HG03103 (cell line): ENCODE measurements around the gene DESI2.
A peak's percentile ranks its signal among the peaks of the same experiment; 100 is the strongest.

Source experiments
- ATAC-seq: cut with Tn5 transposase; IDR thresholded peaks from one replicate; pipeline ENCODE4 v1.9.1; 2021; ENCODE audit warnings: low read depth; ENCODE audit not compliant: unreplicated experiment

The DESI2 gene

DNA sequence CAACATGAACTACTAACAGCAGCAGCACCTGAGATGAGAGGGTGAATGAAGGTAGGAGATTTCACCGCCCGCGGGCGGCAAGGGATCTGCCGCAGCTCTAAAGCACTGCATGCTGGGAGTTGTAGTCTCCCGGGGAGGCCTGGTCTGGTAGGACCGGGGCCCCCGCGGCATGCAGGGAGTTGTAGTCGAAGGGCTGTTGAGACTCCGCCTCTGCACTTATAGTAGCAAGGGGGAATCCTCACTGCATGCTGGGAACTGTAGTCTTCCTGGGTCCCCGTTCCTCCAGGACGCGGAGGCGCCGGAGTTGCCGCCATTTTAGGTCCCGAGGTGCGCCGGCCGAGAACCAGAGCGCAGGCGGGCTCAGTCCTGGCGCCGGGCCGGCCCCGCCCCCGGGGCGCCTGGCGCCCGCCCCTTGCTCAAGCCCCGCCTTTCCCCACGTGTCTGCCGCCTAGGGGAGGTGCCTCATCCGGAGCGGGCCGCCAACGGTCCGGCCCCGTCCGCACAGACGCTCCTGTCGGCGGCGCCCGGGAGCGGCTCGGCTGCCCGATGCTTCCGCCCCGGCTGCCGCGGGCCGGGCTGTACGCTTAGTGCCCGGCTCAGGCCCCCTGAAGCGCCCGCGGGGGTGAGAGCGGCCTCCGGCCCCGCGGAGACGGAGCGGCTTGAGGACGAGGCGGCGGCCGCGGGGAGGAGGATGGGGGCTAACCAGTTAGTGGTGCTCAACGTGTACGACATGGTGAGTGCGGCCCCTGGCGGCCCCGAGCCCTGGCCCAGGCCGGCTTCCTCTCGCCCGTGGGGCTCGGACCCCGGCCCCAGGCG, at the start of gene DESI2:
Gene DESI2 (plus strand): TSS at position 504 of the 816 bp plus-strand sequence. CDS start 188 bp downstream, at position 692.
- ATAC-seq = peak; percentile 95

GRCh38 chr1:244603498-244603897, 49.4 kb upstream of the DESI2 start:
- ATAC-seq = no peak

- no peak for ATAC-seq
Measured at GRCh38 chr1:244605835-244606370, 47.0 kb upstream of the DESI2 start.

DNA sequence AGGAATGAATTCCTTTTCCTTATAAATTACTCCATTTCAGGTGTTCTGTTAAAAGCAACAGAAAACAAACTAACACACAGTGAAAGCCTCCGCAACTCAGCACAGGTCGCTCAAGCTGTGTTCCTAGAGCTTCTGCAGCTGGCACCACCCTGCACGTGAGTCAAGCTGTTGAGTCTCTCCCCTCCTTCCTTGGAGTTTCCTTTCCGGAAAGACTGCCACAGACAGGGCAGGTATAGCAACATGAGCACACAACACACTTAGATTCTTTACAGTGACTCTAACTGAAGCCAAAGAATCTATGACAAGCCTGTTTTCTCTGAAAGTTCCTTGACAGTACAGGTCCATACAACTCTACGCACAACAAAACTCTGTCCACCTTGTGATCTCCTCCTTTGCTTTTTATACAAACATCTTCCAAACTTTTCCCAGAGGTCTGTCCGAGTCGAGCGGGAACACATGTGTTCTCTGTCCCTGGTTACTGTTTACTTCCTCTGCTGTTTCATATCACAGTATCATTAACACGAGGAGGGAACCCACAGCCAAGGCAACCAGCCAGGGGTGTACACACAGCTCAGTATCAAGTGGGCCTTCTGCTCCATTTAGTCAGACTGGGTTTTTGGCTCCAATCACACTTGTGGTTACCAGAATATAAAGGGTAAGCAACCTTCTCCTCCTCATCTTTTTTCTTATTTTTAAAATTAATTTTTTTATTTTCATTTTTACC, 38.7 kb upstream of the DESI2 start:
- no peak for ATAC-seq

DNA sequence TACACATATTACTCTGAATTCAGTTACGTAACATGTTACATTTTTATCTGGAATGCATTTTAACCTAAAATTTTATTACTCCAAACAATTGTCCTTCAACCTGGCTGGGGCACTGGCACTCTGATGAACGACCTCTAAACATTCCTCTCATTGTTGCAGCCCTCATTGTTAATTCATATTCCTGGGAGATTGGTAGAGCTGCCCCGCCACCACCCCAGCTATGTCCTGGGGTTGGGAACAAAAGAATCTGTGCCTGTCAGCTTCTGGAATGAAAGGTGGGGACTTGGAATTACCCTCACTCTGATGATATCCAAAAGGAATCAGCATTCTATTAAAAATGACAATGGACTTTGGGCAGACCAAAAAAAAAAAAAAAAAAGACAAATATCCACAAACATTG, 38.0 kb upstream of the DESI2 start:
- no peak for ATAC-seq

GRCh38 chr1:244615301-244615700, 37.6 kb upstream of the DESI2 start:
- no peak for ATAC-seq

- no peak for ATAC-seq
Measured at GRCh38 chr1:244626709-244627108, 26.2 kb upstream of the DESI2 start.

GRCh38 chr1:244628789-244629188, 24.1 kb upstream of the DESI2 start:
- ATAC-seq = no peak

DNA sequence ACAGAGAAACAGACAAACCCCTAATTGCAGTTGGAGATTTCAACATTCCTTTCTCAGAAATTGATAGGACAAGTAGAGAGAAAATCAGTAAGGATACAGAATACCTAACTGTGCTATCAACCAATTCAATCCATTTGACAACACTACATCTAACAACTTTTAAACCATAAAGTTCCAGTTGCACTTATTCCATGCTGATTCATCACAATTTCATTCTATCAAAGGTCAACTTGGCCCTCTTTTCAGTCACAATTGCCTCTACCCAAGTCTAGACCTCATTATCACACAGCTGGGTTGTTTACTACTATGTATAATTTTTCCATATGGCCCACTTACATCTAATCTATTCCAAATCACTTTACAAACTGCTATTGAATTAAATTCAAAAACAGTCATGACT, 19.8 kb upstream of the DESI2 start:
- no peak for ATAC-seq

DNA sequence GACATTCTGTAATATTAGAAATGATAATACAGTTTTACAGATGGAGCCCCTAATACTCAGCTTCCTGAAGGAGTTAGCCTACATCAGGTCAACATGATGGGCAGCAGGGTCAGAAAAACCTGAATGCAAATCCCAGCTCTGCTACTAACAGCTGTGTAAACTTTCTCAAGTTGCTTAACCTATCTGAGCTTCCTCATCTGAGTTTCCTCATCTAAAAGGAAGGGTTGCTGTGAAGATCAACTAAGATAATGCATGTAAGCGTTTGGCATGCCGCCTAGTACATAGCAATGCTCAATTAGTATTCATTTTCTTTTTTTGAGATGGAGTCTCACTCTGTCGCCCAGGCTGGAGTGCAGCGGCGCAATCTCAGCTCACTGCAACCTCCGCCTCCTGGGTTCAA, 18.4 kb upstream of the DESI2 start:
- ATAC-seq = no peak

DNA sequence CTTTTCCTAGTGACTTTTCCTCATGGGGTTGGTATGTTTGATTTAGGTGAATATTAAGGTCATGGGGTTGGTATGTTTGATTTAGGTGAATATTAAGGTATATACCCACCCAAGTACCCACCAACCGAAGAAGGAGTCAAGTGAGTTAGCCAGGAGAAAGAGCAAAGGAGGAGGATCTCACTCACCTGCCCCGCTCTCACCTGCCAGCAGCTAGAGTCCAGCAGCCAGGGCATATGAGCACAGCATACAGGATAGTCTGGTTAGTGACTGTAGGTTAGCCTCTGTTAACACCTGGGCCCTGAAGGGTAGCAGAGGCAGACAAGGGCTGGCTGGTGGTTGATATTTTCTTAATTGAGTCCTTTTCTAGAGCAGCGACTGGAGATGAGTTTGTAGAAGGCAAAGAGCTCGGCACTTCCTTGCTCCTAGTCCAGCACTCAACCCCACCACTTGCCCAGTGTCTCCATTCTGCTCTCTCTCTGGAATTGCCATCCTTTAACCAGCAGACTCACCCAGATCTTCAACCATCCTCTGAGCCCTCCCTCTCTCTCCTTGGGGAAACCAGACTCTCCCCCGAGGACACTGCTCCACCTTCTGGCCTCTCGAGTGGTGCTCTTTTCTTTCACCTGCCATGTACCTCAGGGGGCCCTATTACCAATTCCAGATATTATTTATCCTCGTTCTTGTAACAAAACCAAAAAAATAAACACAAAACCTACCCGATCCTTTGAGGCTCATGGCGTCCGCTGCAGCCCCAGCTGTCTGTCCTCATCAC, 16.3 kb upstream of the DESI2 start:
- no peak for ATAC-seq

DNA sequence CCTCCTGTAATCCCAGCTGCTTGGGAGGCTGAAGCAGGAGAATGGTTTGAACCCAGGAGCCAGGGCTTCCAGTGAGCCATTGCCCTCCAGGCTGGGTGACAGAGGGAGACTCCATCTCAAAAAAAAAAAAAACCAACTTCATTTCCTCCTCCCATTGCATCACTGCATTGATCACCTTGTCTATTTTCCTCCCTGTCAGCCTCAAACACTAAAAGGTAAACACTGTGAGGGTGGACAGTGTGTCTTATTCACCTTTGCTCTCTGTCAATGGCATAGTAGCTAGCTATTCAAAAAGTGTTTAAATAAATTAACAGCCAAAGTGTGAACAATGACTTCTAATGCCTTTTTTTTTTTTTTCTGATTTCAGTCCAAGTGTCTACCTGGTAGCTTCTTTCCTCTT, 13.4 kb upstream of the DESI2 start:
- ATAC-seq = no peak

- no peak for ATAC-seq
Measured at GRCh38 chr1:244640917-244641316, 12.0 kb upstream of the DESI2 start.

DNA sequence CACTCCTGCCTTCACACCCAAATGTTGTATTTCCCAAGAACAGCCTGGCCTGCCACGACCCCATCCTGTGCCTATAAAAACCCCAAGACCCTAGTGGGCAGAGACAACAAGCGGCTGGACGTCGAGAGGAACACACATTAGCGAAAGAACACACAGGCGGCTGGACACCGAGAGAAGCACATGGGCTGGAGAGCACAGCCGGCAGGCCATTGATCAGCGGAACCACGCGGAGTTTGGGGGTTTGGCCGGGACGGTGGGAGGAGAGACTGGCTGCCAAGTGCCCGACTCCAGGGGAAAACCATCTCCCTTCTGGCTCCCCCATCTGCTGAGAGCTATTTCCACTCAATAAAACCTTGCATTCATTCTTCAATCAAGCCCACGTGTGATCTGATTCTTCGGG, 10.4 kb upstream of the DESI2 start:
- ATAC-seq = no peak

GRCh38 chr1:244642988-244643387, 9.9 kb upstream of the DESI2 start:
- no peak for ATAC-seq

DNA sequence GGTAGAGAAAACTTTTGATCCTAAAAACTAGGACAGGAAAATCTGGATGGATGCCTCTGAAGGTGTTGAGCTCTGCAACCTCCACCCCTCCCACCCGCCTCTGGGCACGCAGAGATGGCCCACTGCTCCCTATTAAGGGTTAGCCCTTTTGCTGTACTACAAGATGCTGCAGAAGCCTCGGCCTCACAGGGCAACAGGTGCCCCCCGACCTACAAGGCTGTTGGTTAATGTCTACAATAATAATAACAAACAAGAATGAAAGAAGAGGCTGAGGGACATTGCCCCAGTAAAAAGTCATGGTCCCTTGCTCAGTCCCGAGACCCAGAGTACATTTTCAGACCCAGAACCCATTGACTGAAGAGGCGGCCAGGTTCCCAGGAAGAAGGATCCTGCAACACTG, 7.5 kb upstream of the DESI2 start:
- ATAC-seq = no peak

DNA sequence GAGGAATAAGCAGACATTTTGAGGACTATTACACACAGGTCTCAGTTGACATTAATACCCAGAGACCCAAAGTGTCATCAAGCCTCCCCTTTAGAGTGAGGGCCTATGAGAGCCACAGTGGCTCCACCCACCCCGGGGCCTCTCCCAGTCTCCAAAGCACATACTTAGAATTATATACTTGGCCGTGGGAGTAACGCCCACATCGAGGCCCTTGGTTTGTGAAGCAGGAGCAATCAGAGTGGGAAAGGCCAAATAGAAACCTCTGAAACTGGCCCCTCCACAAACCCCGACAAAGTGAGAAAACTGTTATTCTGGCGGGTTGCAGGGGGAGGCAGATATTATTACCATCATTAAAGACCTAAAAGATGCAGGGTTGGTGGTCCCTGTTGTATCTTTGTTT, 7.0 kb upstream of the DESI2 start:
- no peak for ATAC-seq

GRCh38 chr1:244647819-244648218, 5.1 kb upstream of the DESI2 start:
- no peak for ATAC-seq

DNA sequence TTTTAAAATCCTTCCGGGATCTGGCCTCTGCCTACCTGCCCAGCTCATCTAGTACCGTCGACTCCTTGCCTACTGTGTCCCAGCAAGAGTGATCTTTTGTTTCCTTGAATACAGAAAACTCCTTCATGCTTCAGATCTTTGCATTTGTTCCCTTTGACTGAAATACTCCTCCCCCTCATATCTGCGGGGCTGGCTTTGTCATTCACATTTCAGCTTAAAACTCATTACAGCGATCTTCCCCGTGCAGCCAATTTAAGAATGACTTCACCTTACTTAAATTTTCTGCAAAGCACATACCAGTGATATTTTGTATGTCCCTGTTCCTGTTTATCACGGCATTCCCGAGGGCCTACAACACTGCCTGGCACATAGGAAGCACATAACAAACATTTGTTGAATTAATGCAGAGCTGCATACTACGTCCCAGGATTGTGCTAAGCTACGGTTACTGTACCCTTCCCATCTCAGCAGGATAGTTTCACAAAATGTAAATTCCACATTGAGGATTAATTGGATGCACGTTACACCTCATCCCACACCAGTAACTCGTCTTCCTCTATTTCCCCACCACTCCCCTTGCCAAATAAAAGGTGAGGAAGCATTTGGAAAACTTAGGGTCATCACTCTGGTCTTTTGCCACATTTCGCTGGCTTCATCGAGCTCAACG, 837 bp upstream of the DESI2 start:
- ATAC-seq = no peak

- ATAC-seq = no peak
Measured at GRCh38 chr1:244653439-244654107, 647 bp downstream of the DESI2 start.
